GM12891 (cell line): Measurements from ENCODE around the gene ERP44.

Source experiments
- POLR2A ChIP-seq: IDR thresholded peaks from 2 replicates; pipeline ENCODE4 v1.6.1; 2011; ENCODE audit warnings: low read depth, low read length, control low read depth
- POLR2AphosphoS5 ChIP-seq: IDR thresholded peaks from 2 replicates; pipeline ENCODE4 v1.6.1; 2011; ENCODE audit warnings: low read depth, low read length, control low read depth
- SPI1 ChIP-seq: IDR thresholded peaks from 2 replicates; pipeline ENCODE4 v1.6.1; 2011; ENCODE audit warnings: low read depth, low read length, control low read depth
- TAF1 ChIP-seq: IDR thresholded peaks from 2 replicates; pipeline ENCODE4 v1.6.1; 2011; ENCODE audit warnings: low read depth, low read length, control low read depth

- TF ChIP-seq POLR2A (no peak), TAF1 (no peak), POLR2AphosphoS5 (no peak), SPI1 (no peak)
Measured at GRCh38 chr9:100088202-100088601, 10.6 kb downstream of the ERP44 start.
